Stimulated activated CD8-positive, alpha-beta memory T cell treated with anti-CD3 and anti-CD28 coated beads, Interleukin-4, amount 100 ng/mL, for 1 hour (primary cell): ENCODE measurements around the gene DPP6.

Experiments
- DNase-seq, 2 donors: peaks; one replicate each; pipeline ENCODE4 v3.0.0-alpha.2; 2020; ENCODE audit warnings: low read depth in 2 of 2, low spot score in 1 of 2

The DPP6 gene

DNA sequence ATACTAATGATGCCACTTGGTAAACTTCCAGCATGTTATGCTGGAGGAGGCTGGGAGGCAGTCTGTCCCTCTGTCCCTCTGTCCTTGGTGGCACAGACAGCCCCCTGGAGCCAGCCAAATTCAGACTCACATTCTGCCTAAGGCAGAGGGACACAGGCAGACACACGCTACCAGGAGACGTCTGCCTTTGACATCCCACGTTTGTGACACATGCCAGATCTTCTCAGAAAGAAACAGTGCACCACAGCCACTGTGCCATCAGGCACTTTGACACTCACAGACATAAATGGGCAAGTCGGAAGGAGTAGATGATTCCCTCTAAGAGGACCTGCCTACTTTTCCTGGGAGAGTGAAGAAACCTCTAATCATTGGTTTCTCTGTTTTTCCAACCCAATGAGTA, 467.0 kb downstream of the DPP6 start:
- DNase-seq: no peak

GRCh38 chr7:154530136-154530535, 477.9 kb downstream of the DPP6 start:
- no peak for DNase-seq

- no peak for DNase-seq
Observed at GRCh38 chr7:154532771-154533170, 480.6 kb downstream of the DPP6 start.

GRCh38 chr7:154540596-154540995, 488.4 kb downstream of the DPP6 start:
- no peak for DNase-seq

- no peak for DNase-seq
Observed at GRCh38 chr7:154541606-154542005, 489.4 kb downstream of the DPP6 start.

GRCh38 chr7:154546946-154547587, 494.9 kb downstream of the DPP6 start:
- no peak for DNase-seq

- DNase-seq: no peak
Observed at GRCh38 chr7:154553711-154554265, 501.6 kb downstream of the DPP6 start.

DNA sequence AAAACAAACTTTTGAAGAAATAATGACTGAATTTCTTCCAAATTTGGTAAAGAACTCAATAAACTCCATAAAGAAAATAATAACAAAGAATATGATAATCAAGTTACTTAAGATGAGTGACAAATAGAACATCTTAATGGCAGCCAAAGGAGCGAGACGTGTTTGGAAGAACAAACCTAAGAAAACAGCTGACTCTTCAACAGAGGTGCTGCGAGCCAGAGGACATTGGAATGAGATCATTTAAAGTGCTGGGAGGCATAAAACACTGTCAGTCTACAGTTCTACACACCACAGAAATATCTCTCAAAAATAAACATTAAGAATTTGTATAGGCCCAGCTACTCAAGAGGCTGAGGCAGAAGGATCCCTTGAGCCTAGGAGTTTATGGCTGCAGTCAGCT, 507.3 kb downstream of the DPP6 start:
- DNase-seq: no peak

GRCh38 chr7:154564676-154565075, 512.5 kb downstream of the DPP6 start:
- no peak for DNase-seq

- DNase-seq: no peak
Observed at GRCh38 chr7:154566877-154567276, 514.7 kb downstream of the DPP6 start.

DNA sequence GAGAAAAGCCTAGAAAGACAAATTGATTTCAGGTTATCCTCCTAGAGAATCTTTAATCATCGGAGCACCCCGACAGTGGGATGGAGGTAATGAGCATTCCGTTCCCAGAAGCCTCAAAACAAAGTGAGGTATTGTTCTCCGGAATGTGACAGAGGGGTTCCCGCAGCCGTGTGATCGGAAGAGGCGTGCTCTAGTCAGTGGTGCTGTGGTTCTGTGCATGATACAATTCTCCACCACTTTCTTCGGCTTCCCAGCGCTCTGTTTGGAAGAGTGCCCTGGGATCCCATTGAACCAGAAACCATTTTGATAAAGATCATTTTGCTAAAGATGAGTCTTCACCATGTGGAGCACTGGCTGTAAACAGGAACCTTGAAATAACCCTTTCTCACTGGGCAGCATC, 516.1 kb downstream of the DPP6 start:
- no peak for DNase-seq

GRCh38 chr7:154569916-154570315, 517.7 kb downstream of the DPP6 start:
- DNase-seq: no peak

DNA sequence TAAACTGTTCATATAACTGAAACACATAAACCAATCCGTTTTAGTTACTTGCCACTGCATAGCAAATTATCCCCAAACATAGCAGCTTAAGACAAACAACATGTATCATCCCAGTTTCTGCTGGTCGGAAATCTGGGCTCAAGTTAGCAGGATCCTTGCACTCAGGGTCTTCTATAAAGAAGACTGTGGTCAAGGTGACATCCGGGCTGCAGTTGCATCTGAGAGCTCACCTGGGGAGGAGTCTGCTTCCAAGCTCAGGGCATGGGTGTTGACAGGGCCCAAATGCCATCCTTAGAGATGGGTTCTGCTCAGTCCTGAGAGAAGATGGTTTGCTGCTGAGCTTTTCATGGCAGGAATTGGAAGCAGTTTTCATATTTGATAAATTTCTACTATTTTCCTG, 519.6 kb downstream of the DPP6 start:
- no peak for DNase-seq

- no peak for DNase-seq
Observed at GRCh38 chr7:154574235-154574634, 522.0 kb downstream of the DPP6 start.

- no peak for DNase-seq
Observed at GRCh38 chr7:154575497-154575896, 523.3 kb downstream of the DPP6 start.

DNA sequence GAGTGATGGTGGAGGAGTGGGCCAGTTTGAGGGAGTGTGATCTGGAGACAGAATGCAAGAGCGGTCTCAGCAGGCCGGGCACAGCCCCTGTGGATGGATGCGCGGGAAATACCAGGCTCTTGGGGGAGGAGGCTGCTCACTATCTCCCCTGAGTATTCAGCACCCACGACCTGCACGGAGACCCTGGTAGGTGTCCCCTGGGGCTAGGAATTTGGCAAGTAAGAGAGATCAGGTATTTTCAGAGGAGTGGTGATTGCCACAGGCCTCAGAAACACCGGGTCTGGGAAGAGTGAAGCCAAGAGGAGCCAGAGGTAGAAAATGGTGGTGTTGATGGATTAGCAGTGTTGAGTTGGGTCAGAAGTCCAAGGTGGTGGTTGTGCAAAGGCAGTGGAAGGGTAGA, 524.4 kb downstream of the DPP6 start:
- no peak for DNase-seq

DNA sequence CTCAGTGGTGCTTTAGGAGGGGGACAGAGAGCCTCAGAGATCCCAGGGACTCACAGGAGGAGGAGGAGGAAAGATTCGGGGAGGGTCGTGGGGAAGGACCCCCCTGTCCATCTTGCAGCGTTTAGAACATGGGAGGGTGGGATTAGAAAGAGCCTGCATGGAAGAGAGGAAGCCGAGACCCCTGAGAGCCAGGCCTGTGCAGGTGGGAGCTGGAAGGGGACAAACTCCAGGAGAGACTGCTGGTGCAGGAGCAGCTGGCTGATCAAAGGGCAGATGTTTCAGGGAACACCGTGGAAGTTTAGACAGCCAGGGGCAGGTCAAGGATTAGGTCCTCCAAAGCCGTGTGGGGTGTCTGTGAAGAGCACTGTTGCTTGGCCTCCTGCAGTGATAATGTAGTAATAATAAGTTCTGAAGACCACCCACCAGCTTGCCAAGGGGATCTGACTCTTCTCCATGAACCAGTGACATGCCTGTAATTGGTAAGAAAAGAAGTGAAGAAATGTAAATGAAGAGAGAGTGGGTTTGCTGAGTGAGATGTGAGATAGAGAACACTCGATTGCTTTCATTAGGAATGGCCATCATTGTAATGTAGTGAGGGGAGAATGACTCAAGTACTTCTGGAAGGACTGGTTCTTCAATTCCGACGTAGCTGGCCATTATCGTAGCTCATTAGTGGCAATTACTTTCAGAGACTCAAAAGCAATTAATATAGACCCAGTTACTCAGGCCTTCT, 525.1 kb downstream of the DPP6 start:
- DNase-seq: no peak

DNA sequence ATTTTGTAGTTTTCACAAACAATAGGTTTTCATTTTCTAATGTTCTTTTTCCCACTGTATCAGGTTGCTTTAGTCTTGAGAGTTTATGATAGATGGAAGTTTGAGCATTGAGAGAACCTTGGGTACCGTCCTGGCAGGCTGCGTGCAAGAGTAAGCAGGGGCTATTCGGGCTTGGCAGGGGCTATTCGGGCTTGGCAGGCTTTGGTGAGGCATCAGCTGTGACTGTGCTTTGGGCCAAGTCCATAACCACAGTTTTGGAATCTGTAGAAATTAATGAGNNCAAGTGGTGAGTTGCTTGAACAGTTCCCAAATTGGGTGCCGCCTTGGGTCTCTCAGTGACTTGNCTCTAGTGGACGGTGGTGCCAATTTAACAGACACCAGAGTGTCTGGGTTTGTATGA, 526.1 kb downstream of the DPP6 start:
- no peak for DNase-seq

GRCh38 chr7:154579711-154580110, 527.5 kb downstream of the DPP6 start:
- DNase-seq: no peak

- no peak for DNase-seq
Observed at GRCh38 chr7:154581251-154581890, 529.2 kb downstream of the DPP6 start.

- no peak for DNase-seq
Observed at GRCh38 chr7:154583454-154583853, 531.3 kb downstream of the DPP6 start.
